GM19025 (cell line): ENCODE measurements around the gene OTUD5.

Experiments
- ATAC-seq: cut with Tn5 transposase; IDR thresholded peaks from one replicate; pipeline ENCODE4 v1.9.1; 2021; ENCODE audit warnings: mild to moderate bottlenecking, low read depth, moderate library complexity; ENCODE audit not compliant: unreplicated experiment

OTUD5 gene

DNA sequence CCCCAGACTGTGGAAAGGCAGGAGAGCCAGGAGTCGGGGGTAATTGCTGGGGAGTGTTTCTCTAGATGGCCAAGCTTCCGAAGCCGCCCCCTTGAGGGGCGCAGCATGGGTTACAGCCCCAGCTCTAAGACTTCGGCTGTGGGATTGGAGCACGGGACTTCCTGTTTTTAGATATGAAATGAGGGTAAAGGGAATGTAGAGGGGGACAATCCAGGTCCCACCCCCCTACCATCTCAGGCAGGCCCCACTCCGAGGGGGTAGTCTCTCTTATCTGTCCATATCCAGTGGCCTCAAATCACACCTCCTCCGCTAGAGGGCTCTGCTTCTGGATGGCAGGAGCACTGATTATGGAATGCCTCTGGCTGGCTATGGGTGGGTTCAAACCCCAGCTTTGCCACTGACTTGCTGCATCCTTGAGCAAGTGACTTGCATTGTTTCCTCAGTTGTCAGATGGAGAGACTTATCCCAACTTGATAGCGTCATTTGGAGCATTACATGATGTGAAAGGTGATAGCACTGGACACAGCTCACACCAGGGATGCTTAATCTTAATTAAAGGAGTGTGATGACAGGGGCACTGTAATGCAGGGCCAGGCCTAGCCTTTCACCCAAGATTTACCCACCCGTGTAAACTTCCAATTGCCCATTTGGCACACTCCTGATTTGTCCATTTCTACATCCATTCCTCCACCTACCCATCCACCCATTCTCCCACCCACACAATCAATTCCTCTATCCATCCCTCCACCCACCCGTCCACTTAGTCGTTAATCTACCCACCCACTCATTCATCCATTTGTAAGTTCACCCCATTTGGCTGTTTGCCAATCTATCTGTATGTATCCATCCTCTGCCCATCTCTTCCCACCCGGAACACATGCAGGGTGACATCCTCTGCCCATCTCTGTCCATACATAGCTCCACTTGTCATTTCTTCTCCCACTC is 15.1 kb upstream of the OTUD5 start:
- no peak for ATAC-seq

DNA sequence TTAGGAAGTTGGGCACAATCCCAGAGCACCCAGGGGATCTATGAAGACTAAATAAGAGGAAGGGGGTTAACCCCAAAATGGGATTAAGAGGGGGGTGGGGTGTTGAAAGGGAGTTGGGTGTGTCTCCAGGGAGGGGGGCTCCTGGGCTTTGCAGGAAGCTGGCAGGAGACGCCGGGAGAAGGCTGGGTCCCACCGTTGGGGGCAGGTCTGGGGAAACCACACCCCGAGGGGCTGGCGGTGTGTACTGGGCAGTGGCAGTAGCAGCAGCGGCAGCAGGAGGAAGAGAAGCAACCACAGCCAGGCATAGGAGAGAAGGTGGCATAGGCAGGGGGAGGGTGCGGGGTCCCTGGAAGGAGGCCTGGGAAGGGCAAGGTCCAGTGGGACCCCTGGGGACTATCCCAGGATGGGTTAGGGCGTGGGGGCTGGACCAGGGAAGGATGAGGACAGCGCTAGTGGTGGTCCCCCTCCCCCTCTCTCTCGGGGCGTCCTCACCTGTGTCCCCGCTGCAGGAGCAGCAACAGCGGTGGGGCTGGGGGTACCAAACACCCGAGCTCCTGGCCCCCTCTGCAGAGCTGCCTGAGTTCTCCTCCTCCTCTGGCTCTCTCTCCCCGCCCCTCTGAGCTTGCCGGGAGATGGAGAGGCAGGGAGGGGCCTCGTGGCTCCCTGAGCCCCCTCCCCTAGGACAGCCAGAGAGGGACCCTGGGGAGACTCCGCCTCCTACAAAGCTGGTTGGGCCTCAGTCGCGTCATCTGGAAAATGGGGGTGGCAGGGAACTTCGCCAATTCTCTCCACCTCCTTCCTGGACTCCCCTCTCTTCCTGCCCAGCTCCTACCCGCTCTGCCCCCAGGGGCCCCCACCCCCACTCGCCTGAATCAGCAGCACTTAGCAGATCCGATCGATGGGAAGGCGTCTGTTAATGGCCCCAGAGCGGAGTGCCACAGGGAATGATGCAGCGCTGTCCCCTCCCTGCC is 14.1 kb upstream of the OTUD5 start, which contains the start of gene KCND1:
Gene KCND1, minus strand, starts transcription at position 596 of the 971 bp plus-strand sequence. CDS start 1,573 bp downstream, outside the sequence.
- no peak for ATAC-seq

DNA sequence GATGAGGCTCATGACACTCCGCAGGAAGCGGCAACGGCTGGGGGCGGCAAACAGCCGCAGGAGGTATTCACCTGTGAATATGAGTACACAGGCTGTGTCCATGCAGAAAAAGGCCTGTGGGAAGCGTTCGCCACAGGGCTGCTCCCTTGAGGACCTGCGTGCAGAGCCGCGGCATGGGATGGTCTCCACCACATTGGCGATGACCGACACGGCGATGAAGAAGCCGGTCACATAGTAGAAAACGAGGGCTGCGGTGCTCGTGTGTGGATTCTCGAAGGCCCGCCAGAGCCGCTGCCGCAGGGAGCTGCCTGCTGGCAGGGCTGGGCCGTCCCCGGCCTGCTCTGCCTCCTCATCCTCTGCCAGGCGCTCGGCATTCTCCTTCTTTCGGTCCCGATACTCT is 12.1 kb upstream of the OTUD5 start:
- ATAC-seq, result no peak

DNA sequence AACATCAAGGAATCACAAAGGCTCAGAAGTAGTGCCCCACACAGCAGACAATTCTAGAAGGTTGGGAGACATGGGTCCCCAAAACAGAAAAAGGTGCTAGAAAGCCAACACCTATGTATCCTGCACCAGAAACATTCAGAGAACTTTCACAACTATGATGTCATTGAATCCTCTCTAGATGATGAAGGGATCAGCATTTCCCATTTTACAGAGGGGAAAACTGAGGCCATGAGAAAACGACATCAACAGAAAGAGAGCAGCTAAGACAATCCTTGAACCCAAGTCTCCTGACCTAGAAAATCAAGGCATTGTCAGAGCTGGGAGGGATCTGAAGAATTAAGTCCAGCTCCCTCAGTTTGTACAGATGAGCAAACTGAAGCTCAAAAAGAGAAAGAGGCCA is 11.0 kb upstream of the OTUD5 start:
- ATAC-seq, result no peak

DNA sequence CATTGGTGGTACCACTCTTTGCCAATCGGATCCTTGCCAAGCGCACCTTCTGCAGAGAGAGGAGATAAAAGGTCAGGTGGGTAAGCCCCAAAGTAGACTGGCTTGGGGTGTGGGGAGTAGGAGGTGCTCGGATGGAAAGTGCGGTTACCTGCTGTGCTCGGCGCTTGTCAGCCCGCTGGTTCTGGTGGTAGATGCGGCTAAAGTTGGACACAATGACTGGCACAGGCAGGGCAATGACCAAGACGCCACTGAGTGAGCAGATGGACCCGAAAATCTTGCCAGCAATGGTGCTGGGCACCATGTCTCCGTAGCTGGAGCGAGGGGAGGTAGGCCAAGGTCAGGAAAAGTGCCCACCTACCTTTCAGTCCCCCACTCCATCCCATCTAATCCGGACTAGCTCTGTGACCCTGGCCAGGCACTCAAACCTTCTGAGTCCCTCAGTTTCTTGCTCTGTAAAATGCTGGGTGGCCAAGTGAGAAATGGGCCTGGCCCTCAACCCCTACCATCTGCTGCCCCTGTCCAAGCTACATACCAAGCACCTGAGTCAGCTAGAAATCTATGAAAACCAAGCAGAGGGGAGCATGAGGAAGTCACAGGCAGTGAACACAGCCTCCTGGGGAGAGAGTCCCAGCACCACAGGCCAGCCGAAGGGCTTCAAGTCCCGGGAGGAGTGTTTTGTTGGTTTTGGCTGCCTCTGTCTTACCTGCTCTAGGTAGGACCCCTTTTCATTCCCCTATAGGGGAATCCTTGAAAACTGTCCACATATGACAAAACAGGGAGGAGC is 9.6 kb upstream of the OTUD5 start:
- ATAC-seq, result no peak

DNA sequence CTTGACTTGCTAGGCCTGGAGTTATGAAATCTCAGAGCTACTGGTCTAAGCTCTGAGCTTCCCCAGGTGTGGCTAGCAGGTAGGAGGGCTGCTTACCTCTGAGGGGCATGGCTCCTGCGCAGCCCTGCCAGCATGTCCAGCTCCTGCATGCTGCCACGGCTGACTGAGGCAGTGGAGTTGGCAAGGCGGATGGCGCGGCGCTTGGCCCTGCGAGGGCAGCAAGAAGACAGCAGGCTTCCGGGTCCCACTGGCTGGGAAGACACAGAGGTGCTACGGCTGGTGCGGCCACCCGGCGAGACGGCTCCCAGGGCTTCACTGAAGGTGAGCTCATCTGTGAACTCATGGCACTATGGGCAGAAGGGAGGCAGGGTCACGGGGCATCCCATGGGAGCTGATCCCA is 8.6 kb upstream of the OTUD5 start:
- no peak for ATAC-seq

DNA sequence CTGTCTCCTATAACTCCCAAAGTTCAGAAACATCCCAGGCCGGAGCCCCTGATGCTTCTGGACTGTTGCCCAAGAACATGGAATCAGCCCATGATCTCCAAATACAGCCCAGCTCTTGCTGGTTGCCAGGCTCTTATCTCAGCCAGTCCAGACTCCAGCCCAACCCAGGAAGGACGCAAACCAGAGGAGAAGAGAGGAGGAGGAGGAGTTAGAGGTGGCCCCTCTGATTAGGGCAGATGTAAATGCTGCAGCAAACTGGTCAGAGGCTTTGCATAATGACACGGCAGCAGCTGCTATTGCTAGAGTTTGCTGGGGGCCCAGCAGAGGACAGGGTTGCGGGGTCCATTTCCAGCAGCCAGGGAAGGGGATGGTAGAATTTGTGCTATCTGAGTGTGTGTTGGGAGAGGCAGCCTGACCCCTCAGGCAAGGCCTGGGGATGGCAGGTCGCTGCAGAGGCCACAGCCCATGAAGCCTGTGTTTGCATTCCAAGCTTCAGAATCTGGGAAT is 4.2 kb upstream of the OTUD5 start:
- ATAC-seq, result no peak

DNA sequence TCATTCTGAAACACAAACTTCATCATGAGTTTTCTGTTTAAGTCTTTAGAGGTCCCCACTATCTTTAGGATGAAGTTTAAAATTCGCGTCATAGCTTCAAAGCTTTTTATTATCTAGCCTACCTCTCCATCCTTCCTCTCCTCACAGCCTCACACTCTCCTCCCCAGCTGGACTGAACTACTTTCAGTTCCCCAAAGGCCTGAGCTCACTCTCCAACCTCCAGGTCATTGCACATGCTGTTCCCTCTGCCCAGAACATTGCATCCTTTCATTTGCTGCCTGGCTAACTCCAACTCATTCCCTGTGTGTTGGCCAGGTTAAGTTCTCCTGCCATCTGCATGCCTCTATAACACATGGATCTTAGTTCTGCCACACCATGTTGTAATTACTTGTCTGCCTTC is 2.9 kb upstream of the OTUD5 start:
- no peak for ATAC-seq

DNA sequence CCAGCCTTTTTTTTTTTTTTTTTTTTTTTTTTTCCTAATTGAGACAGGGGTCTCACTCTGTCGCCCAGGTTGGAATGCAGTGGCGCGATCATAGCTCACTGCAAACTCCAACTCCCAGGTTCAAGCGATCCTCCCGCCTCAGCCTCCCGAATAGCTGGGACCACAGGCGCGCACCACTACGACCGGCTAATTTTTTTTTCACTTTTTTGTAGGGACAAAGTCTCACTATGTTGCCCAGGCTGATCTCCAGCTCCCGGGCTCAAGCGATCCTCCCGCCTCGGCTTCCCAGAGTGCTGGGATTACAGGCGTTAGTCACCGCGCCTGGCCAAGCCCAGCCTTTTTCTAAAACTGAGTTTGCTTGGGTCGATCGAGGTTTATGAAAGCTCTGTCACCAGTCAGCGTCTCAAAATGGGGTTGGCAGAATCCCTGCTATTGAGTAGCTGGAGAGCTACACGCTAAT is 1.3 kb upstream of the OTUD5 start:
- no peak for ATAC-seq

DNA sequence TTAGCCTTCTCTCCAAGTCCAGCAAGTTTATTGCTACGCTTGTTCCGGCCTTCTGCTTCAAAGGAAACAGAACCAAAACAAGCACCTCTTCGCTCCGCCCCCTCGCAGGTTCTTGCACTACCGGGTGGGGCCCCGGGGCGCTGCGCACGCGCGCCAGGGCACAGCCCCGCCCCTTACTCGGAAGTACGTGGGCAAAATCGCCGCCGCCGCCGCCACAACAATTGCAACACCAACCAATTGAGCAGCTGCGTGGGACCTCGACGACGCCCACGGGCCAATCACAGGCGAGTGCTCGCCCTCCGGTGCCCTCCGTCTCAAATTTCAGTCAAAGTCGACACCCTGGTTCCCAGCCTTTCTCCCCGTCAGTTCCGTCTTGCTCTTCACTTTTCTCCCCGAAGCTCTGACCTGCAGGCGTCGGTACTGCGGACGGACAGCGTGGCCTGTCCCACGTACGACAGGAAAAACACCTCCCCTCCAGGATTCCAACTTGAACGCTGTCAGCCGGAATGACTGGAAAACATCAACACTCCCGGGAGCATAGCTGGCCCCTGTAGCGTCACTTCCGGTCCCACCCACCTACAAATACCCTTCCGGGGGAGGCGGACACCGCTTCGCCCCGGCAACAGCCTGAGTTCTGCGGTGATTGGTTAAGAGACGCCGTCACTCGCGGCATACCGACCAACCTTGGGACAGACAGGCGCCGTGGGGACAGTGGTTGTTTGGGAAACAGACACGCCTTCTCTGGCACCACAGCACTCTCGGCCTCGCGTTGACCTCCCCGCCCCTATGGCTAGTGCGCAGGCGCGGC is 624 bp upstream of the OTUD5 start:
- peak; percentile 77 for ATAC-seq

DNA sequence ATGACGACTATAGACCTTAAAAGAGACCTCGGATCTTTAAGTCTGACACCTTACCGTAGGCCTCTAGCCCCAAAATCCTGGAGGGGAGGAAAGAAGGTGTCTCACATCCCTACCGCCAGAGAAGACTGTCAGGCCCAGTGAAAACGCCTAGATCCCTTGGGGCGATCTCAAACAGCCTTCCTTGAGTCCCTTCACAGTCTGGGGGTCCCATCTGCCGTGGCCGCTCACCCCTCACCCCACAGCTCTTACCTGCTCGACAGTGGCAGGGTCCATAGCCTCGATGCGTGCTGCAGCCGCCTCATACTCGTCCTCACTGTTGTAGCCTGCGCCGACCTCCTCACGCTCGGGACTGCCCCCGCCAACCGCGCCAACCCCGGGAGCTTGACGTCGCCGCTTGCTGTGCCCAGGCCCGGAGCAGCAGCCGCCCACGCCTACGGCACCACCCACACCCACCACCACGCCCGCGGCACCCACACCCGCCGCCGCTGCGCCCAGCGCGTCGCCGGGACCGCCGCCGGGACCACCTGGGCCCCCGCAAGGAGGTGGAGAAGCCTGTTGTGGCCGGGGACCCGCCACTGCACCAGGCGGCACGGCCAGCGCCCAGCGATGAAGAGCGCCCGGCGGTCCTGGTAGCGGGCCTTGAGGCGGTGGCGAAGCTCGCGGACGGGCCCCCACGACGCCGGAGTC is 536 bp downstream of the OTUD5 start:
- peak; percentile 2 for ATAC-seq

DNA sequence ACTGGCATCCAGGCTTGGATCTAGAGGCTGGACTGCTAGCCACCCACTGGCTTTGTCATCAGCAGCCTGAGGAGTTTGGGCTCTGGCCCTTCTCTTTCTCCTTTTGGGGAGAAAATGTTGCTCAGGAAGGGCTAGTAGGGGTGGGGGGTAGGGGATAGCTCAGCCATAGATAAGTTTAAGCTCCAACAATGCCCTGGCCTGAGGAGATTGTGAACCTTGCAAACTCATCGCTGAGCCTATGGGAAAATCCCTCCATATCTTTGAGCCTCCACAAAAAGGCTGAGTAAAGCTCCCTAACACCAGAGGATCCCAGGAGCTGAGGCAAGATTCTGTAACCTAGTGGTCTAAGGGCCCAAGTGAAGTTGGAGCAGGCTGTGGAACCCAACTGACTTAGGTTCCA is 8.8 kb downstream of the OTUD5 start:
- no peak for ATAC-seq

DNA sequence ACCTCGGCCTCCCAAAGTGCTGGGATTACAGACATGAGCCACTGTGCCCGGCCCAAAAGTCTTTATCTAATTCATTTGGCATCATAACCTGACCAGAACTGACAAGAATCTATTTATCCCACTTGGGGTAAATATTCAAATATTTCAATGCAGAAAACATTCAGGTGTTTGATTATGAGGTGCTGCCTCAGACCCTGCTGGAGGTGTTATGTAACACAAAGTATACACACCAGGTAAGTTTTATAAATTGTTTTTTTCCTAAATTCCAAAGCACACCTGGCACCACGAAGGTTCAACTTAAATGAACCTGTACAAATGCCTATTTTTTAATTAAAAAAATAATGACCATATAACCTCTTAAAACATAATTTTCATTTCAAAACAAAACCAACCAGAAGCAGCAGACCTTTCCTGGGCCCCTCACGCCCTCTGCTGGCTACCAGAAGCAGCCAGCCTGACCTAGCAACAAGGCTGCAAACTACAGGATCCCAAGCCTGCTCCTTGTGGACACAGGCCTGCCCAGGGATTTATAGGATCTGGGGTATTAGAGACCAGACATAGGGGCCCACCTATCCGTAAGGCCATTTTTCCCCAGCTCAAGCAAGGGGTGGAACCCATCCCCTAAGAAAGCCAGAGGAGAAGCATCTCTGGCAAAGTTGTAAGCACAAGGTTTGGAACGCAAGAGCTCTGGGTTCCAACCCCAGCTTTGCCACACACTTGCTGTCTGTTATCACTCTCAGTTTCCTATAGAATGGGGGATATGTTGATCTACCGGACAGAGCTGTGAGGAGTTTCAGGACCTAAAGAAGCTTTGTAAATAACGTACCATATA is 11.7 kb downstream of the OTUD5 start:
- ATAC-seq, result no peak

DNA sequence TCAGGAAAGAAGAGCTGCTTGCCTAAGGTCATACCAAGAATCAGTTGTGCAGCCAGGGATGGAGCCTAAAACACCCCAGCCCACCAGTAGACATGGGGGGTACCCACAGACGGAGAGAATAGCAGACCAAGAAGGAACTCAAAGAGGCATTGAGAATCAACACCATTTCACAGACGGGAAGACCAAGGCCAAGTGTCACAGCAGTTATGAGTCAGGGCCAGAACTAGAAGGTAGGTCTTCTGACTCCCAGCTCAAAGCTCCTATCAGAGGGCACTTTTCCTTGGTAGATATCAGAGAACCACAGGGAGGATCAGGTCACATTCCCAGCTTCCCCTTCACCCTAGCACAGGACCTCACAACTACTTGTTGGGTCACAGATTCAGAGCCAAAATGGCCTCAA is 14.5 kb downstream of the OTUD5 start:
- ATAC-seq, result no peak

DNA sequence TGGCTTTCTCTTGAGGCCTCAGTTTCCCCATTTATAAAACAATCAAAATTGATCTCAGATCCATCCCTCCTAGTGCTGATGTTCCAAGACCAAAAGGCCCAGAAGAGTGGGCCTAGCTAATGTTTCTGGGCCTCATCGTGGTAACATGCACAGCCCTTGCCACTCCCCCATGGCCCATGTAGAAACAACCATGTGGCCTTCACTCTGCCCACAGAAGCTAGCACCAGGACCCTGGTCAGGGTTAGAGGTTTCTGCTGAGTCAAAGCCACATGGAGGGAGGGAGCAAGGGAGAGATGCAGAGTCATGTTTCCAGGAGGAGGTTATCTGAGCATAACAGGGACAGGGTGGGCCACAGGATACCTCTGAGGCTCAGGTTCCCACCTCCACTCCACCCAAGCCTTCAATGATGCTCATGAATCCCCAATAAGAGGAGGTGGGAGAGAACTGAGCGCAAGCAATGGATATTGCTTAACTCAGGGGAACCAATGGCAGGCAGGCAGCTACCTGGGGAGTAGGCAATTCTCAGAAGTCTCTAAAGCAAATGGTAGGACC is 16.9 kb downstream of the OTUD5 start:
- no peak for ATAC-seq

DNA sequence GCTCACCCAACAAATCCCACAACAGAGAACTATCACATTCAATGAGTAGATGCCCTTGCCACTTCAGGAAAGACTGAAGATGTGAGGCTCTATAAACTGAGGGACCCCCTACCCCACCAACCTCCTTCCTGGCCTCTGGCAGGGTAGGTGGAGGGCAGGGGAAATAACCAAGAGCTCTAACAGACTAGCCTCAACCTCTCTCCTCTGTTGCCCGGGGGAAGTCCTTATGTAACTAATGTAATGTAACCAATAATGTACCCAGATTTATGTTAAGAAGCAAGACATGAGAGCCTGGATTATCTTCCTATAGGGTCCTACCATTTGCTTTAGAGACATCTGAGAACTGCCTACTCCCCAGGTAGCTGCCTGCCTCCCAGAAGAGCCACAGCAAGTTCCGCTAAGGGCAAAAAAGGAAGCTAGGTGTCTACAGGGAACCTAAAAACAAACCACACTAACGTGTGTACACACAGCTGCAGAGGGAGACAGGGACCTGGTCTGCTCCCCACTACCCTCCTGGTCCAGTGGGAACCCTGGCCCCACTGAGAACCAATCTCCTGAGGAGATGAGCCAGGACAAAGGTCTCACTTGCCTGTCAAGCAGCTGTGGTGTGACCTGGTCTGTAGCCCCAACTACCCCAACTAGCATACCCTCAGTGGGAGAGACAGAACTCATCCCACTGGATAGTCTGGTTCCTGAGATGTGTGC is 17.7 kb downstream of the OTUD5 start:
- ATAC-seq, result no peak
